ENCODE results near the gene BCAS2. TPM values are rescaled to one million over a fixed set of nuclear protein-coding genes. Genes with fewer than 3 reads are reported as not detected.

BCAS2 gene
- total and polyA plus RNA-seq, 11 donors = 18.6 to 44.4 (median 34.4) TPM

DNA sequence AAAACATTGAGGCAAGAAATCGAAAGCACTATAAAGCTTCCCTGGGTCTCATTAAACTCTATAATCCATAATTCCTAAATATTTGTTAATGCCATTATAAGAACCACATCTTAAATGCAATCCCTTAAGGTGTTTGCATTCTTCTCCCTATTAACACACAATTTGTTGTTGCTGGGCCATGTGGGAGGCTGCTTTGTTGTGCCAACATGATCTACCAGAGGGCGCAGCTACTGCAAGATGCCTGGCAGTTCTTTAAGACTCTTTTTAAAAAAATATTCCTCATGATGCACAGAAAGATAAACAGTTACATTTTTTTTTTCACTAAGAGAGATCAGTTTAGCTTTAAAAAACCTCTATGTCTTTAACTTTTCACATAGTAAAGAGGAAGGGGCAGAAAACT is 39.0 kb upstream of the BCAS2 start:
- intact Hi-C loops (cut with DNase I) = no loop called here
- 88 to 99% (median 93%) methylated on average over 2 of the region's 2 CpGs for WGBS, 4 donors
- ATAC-seq (no peak), DNase-seq (no peak)
- H3K4me1 ChIP-seq = no peaks in the 10 kb centered on the region
- H3K27me3 ChIP-seq = no peaks in the 10 kb centered on the region
- peaks cover 0 to 58% (median 19%) of the 10 kb centered on the region in 9 donors for H3K36me3 ChIP-seq
- TF ChIP-seq, protein P1, sequence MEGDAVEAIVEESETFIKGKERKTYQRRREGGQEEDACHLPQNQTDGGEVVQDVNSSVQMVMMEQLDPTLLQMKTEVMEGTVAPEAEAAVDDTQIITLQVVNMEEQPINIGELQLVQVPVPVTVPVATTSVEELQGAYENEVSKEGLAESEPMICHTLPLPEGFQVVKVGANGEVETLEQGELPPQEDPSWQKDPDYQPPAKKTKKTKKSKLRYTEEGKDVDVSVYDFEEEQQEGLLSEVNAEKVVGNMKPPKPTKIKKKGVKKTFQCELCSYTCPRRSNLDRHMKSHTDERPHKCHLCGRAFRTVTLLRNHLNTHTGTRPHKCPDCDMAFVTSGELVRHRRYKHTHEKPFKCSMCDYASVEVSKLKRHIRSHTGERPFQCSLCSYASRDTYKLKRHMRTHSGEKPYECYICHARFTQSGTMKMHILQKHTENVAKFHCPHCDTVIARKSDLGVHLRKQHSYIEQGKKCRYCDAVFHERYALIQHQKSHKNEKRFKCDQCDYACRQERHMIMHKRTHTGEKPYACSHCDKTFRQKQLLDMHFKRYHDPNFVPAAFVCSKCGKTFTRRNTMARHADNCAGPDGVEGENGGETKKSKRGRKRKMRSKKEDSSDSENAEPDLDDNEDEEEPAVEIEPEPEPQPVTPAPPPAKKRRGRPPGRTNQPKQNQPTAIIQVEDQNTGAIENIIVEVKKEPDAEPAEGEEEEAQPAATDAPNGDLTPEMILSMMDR (IDR thresholded peaks at IDR 0.05) = no peak
- TF ChIP-seq POLR2A (IDR thresholded peaks at IDR 0.05) = no peak
- H3K4me3 ChIP-seq = no peak overlapping the region
- H3K9me3 ChIP-seq = no peaks in the 10 kb centered on the region
- H3K27ac ChIP-seq = no peak overlapping the region

DNA sequence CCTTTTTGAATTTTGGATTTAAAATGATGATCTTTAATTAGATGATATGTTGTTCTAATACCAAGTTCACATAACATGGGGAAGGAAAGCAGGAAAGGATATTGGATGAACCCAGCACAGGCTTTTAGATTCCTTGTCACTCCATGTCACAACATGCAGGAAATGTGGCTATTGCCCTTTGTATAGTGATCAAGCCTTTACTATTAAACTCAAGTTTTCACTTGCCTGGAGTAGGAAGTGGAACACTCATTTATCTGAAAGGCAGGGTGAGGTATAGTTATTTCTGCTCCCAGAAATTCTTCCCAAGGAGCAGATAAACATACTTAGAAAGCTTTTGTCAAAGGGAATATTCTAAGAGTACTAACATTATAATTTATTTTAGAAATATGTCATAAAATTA is 37.2 kb upstream of the BCAS2 start:
- Histone ChIP-seq H3K9me3 (no peaks in the 10 kb centered on the region), H3K4me1 (no peaks in the 10 kb centered on the region), H3K27ac (no peak overlapping the region), H3K36me3 (peaks cover 0 to 64% (median 24%) of the 10 kb centered on the region in 9 donors), H3K4me3 (no peak overlapping the region), H3K27me3 (no peaks in the 10 kb centered on the region)
- ATAC-seq = no peak
- intact Hi-C loops (cut with DNase I) = no loop called here
- DNase-seq = no peak
- TF ChIP-seq POLR2A (IDR thresholded peaks at IDR 0.05) = no peak
- TF ChIP-seq, protein P1 (IDR thresholded peaks at IDR 0.05) = no peak

DNA sequence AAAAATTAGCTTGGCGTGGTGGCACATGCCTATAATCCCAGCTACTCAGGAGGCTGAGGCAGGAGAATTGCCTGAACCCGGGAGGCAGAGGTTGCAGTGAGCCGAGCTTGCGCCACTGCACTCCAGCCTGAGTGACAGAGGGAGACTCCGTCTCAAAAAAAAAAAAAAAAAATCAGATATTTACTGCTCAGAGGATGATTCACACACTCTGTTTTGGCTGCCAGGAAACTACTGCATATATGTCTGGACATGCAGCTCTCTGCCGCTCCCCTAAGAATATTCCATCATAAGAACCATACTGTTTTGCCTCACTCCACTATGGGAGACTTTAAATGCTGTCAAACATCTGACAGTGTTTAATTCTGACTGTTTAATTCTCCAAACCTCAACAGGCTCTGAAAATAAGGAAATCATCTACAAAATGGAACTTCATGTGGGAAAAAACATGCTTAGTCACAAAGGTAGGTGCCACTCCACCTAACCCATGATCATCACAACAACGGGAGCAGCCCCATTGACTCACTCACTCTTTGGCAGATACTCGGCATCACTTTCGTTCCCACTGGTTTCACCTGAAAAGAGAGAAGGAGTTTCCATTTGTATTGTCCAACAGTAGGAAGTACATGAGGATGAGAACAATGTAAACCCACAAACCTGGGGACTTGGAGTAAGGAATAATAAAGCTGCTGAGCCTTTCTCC is 29.3 kb upstream of the BCAS2 start:
- no peak overlapping the region for H3K4me3 ChIP-seq
- H3K27ac ChIP-seq = no peak overlapping the region
- DNase-seq (no peak), ATAC-seq (no peak)
- no peak for TF ChIP-seq POLR2A (IDR thresholded peaks at IDR 0.05)
- TF ChIP-seq, protein P1 (IDR thresholded peaks at IDR 0.05) = no peak
- no peaks in the 10 kb centered on the region for H3K9me3 ChIP-seq
- WGBS, 4 donors = 89 to 95% (median 93%) methylated on average over 9 of the region's 9 CpGs
- intact Hi-C loops (cut with DNase I) = no loop called here
- no peaks in the 10 kb centered on the region for H3K27me3 ChIP-seq
- H3K36me3 ChIP-seq = peaks cover 0 to 65% (median 25%) of the 10 kb centered on the region in 9 donors
- no peaks in the 10 kb centered on the region for H3K4me1 ChIP-seq

- Histone ChIP-seq H3K27ac (no peak overlapping the region), H3K36me3 (peaks cover 0 to 64% (median 23%) of the 10 kb centered on the region in 9 donors), H3K27me3 (no peaks in the 10 kb centered on the region), H3K9me3 (no peaks in the 10 kb centered on the region), H3K4me1 (no peaks in the 10 kb centered on the region), H3K4me3 (no peak overlapping the region)
- ATAC-seq = no peak
- TF ChIP-seq POLR2A (IDR thresholded peaks at IDR 0.05) = no peak
- TF ChIP-seq, protein P1 (IDR thresholded peaks at IDR 0.05) = peak in 1 of 12 donors; percentile 7
- intact Hi-C loops (cut with DNase I) = no loop called here
- WGBS, 4 donors = 84 to 92% (median 86%) methylated on average over 2 of the region's 2 CpGs
- no peak for DNase-seq
Measured at GRCh38 chr1:114609826-114610225, 28.4 kb upstream of the BCAS2 start.

Measured in heart left ventricle (tissue), 16 donors.